NB4 (cell line): ENCODE measurements around the gene CHRNB2.

Experiments
- DNase-seq: peaks from one replicate; pipeline ENCODE4 v3.0.0; 2010; ENCODE audit warnings: low read depth
- H3K4me3 ChIP-seq: one replicate; pipeline ENCODE4 v1.5.1; 2011; ENCODE audit warnings: mild to moderate bottlenecking, low read depth, low read length, moderate library complexity
- MAX ChIP-seq: IDR thresholded peaks from 2 replicates; pipeline ENCODE4 v1.6.1; 2011; ENCODE audit warnings: low read depth, low read length
- MYC ChIP-seq: IDR thresholded peaks from 2 replicates; pipeline ENCODE4 v1.6.1; 2011; ENCODE audit warnings: low read depth, low read length
- POLR2A ChIP-seq: IDR thresholded peaks from 2 replicates; pipeline ENCODE4 v1.6.1; 2011; ENCODE audit warnings: mild to moderate bottlenecking; ENCODE audit not compliant: insufficient read length; ENCODE audit errors: extremely low read depth
- TF ChIP-seq, protein P1 (sequence below): IDR thresholded peaks from one replicate; pipeline ENCODE4 v1.5.1; 2012; ENCODE audit warnings: low read depth, low read length

Gene CHRNB2

DNA sequence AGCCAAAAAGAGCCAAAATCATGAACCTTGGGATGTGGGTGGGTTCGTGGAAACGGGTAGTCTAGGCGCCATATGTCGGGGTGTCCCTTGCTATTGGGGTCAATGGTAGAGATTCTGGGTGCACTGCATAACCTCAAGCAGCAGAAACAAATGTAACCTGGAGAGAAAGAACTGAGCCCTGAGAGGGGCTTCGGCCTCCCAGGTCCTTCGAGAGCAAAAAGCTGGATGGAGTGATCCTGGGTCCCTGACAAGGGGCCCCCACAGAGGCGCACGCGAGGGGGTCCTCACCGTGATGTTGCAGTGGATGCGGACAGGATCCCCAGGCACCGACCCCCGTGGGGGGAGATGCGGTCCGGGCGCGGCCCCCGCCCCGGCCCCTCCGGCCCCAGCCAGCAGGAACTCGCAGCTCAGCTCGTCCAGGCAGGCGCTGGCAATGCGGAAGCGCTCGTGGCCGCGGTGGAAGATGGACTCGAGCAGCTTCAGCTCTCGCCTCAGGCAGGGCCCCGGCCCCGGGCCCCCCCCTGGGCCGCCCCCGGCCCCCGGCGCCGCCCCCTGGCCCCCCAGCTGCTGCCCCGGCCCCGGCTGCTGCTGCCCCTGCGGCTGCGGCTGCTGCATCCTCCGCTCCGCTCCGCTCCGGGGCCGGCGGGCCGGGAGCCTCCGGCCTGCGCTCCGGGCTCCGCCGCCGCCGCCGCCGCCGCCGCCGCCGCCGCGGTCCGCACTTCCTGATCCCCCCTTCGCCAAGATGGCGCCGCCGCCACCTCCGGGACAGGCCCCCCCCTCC, 9.4 kb upstream of the CHRNB2 start, which contains the start of gene UBE2Q1:
Gene UBE2Q1, minus strand, starts transcription at position 724 of the 781 bp plus-strand sequence. Its CDS starts 109 bp downstream, at position 615.
- peak; percentile 73 for DNase-seq
- H3K4me3 ChIP-seq, result peak within 1 kb of the TSS; percentile 98
- TF ChIP-seq, protein P1, sequence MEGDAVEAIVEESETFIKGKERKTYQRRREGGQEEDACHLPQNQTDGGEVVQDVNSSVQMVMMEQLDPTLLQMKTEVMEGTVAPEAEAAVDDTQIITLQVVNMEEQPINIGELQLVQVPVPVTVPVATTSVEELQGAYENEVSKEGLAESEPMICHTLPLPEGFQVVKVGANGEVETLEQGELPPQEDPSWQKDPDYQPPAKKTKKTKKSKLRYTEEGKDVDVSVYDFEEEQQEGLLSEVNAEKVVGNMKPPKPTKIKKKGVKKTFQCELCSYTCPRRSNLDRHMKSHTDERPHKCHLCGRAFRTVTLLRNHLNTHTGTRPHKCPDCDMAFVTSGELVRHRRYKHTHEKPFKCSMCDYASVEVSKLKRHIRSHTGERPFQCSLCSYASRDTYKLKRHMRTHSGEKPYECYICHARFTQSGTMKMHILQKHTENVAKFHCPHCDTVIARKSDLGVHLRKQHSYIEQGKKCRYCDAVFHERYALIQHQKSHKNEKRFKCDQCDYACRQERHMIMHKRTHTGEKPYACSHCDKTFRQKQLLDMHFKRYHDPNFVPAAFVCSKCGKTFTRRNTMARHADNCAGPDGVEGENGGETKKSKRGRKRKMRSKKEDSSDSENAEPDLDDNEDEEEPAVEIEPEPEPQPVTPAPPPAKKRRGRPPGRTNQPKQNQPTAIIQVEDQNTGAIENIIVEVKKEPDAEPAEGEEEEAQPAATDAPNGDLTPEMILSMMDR, result no peak

- peak overlapping the region; percentile 84 for H3K4me3 ChIP-seq
- peak; percentile 99 for DNase-seq
- TF ChIP-seq, protein P1, result no peak
- TF ChIP-seq MYC (peak; percentile 98), POLR2A (peak; percentile 67), MAX (peak; percentile 100)
Measured at GRCh38 chr1:154558720-154559465, 8.7 kb upstream of the CHRNB2 start.

GRCh38 chr1:154559466-154560044, 8.0 kb upstream of the CHRNB2 start:
- DNase-seq, result peak; percentile 94
- H3K4me3 ChIP-seq, result peak overlapping the region; percentile 84
- peak; percentile 44; the same call in 1 of the 2 replicates for TF ChIP-seq MAX
- TF ChIP-seq POLR2A, result no peak
- TF ChIP-seq, protein P1, result peak; percentile 88
- peak; percentile 60; the same call in 1 of the 2 replicates for TF ChIP-seq MYC

DNA sequence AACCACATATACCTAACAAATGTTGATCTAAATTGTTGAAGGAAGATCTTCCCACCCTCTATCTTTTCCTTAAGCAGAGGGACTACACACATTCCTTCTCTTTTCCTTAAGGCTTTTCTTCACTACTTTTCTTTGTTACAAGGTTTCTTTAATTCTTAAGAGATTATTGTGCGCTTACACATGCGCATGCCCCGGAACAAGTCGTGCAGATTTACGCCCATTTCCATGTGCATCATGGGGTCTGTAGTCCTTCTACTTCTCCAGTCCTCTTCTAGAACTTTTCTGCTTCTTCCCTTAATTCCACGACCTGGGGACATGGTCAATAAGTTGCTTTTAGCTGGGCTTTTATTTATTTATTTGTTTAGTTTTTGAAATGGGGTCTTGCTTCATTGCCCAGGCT, 1.7 kb upstream of the CHRNB2 start:
- TF ChIP-seq POLR2A, result no peak
- no peak for TF ChIP-seq MYC
- TF ChIP-seq, protein P1, result no peak
- TF ChIP-seq MAX, result no peak
- no peak for DNase-seq
- no peak overlapping the region for H3K4me3 ChIP-seq

- no peak for DNase-seq
- H3K4me3 ChIP-seq, result no peak overlapping the region
- TF ChIP-seq POLR2A, result no peak
- TF ChIP-seq, protein P1, result no peak
Measured at GRCh38 chr1:154568157-154568815, 708 bp downstream of the CHRNB2 start.
